A673 (cell line): Measurements from ENCODE around the gene RTN1.

Experiments
- EZH2 ChIP-seq: fragments of 200-600 bp; sonication (generic); IDR thresholded peaks from 2 replicates; pipeline ENCODE4 v1.6.1; 2017; ENCODE audit warnings: borderline replicate concordance, low read depth, mild to moderate bottlenecking, mixed read lengths, antibody characterized with exemption, low read length; ENCODE audit not compliant: poor library complexity, severe bottlenecking
- TF ChIP-seq, protein P1 (sequence below): fragments of 300-800, 200-600 bp; sonication (generic); conservative IDR thresholded peaks from 2 replicates; pipeline ENCODE4 v1.5.1; 2017; ENCODE audit warnings: low read depth, mild to moderate bottlenecking, antibody characterized with exemption, low read length, moderate library complexity, mixed read lengths

DNA sequence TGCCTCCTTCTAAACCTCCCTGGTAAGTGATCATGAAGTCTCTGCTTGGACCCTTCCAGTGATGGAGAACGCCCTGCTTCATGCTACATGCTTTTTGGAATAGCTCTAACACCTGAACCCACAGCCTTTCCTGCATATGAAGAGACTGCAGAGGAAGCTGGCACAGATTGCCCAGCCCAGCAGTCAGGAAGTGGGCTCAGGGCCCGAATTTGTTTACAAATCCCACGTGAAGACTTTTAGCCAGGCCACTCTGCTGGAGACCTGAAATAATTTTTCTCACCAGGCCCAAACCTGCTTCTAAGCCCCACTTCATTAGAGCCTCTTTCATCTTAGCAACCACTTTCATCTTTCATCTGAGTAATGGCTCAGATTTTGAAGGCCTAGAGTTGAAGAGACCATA lies 22.9 kb downstream of the RTN1 start:
- TF ChIP-seq, protein P1, sequence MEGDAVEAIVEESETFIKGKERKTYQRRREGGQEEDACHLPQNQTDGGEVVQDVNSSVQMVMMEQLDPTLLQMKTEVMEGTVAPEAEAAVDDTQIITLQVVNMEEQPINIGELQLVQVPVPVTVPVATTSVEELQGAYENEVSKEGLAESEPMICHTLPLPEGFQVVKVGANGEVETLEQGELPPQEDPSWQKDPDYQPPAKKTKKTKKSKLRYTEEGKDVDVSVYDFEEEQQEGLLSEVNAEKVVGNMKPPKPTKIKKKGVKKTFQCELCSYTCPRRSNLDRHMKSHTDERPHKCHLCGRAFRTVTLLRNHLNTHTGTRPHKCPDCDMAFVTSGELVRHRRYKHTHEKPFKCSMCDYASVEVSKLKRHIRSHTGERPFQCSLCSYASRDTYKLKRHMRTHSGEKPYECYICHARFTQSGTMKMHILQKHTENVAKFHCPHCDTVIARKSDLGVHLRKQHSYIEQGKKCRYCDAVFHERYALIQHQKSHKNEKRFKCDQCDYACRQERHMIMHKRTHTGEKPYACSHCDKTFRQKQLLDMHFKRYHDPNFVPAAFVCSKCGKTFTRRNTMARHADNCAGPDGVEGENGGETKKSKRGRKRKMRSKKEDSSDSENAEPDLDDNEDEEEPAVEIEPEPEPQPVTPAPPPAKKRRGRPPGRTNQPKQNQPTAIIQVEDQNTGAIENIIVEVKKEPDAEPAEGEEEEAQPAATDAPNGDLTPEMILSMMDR = no peak
- no peak for TF ChIP-seq EZH2
